ENCODE results near the gene SLC27A3. TPM values are rescaled to one million over a fixed set of nuclear protein-coding genes. Genes with fewer than 3 reads are reported as not detected.

Gene SLC27A3
- total RNA-seq, 1 donor from 2014 or later, result 13.5 TPM

- intact Hi-C loops (cut with DNase I), result no loop called here
- ATAC-seq, result no peak
- DNase-seq (ENCODE audit: missing footprints), result no peak
Measured at GRCh38 chr1:153805886-153806719, 30.9 kb downstream of the SLC27A3 start.

DNA sequence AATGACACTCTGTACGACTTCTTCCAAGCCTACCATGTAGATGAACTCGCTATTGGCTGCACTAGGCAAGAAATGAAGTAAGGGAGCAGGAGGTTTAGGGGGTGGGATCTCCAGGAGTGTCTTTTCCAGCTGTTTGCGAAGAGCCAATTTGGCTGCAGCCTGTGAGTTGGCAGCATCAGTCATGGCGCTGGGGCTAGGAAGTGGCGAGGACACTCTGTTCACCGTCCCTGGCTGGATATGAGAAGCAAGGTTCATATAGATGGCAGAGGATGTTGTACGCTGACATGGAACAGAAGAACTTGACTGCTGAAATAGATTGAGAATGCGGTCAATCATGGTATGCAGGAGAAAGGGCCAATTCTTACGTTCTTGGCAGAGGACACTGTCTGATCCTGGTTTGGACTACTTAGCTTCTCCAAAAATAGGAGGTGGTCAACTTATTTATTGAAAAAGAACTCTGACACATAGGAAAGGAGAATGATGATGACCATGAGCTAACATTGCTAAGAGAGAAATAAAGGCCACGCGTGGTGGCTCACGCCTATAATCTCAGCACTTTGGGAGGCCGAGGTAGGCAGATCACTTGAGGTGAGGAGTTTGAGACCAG, 41.2 kb downstream of the SLC27A3 start:
- intact Hi-C loops (cut with DNase I), result no loop called here
- peak; percentile 75 for ATAC-seq
- no peak for DNase-seq (ENCODE audit: missing footprints)

- no peak for DNase-seq (ENCODE audit: missing footprints)
- ATAC-seq, result no peak
- intact Hi-C loops (cut with DNase I), result no loop called here
Measured at GRCh38 chr1:153818876-153819275, 43.7 kb downstream of the SLC27A3 start.

- ATAC-seq (no peak), DNase-seq (ENCODE audit: missing footprints) (no peak)
- intact Hi-C loops (cut with DNase I), result no loop called here
Measured at GRCh38 chr1:153827168-153827964, 52.2 kb downstream of the SLC27A3 start.

Other genes with a start within 250 kb of the SLC27A3 start
- gene S100A6, start 239.4 kb upstream of the SLC27A3 start, total RNA-seq, result 265 TPM
- gene S100A5, start 234.5 kb upstream of the SLC27A3 start, total RNA-seq, result not detected
- 164 TPM for gene S100A4, start 229.6 kb upstream of the SLC27A3 start, total RNA-seq
- 0.49 TPM for gene S100A3, start 226.1 kb upstream of the SLC27A3 start, total RNA-seq
- gene S100A2, start 209.6 kb upstream of the SLC27A3 start, total RNA-seq, result 2.3 TPM
- 49.2 TPM for gene S100A16, start 162.3 kb upstream of the SLC27A3 start, total RNA-seq
- gene S100A14, start 159.1 kb upstream of the SLC27A3 start, total RNA-seq, result 6.3 TPM
- gene S100A13, start 147.9 kb upstream of the SLC27A3 start, total RNA-seq, result 155 TPM
- 2,065 TPM for gene S100A1, start 147.0 kb upstream of the SLC27A3 start, total RNA-seq
- gene CHTOP, start 141.3 kb upstream of the SLC27A3 start, total RNA-seq, result 72.1 TPM
- 64.0 TPM for gene SNAPIN, start 116.7 kb upstream of the SLC27A3 start, total RNA-seq
- gene ILF2, start 104.4 kb upstream of the SLC27A3 start, total RNA-seq, result 60.4 TPM
- 14.6 TPM for gene NPR1, start 96.7 kb upstream of the SLC27A3 start, total RNA-seq
- 33.0 TPM for gene INTS3, start 47.4 kb upstream of the SLC27A3 start, total RNA-seq
- gene GATAD2B, start 147.6 kb downstream of the SLC27A3 start, total RNA-seq, result 35.3 TPM
- 51.6 TPM for gene DENND4B, start 171.3 kb downstream of the SLC27A3 start, total RNA-seq
- 19.3 TPM for gene CRTC2, start 183.2 kb downstream of the SLC27A3 start, total RNA-seq
- 48.9 TPM for gene SLC39A1, start 188.1 kb downstream of the SLC27A3 start, total RNA-seq
- 4.9 TPM for gene CREB3L4, start 192.5 kb downstream of the SLC27A3 start, total RNA-seq
- 76.8 TPM for gene JTB, start 202.3 kb downstream of the SLC27A3 start, total RNA-seq
- 61.4 TPM for gene RAB13, start 210.9 kb downstream of the SLC27A3 start, total RNA-seq
- 984 TPM for gene RPS27, start 215.4 kb downstream of the SLC27A3 start, total RNA-seq

Measured in Right ventricle myocardium inferior (tissue), 1 donor.